Epithelial cell of proximal tubule (primary cell): ENCODE measurements around the gene LKAAEAR1. TPM values are rescaled to one million over a fixed set of nuclear protein-coding genes. Genes with fewer than 3 reads are reported as not detected.
"Not testable (repeated sequence)": the region's sequence is repeated elsewhere in the genome, so short reads cannot be mapped to it uniquely, and the experiment has no call there.

ENCODE experiments used
- DNase-seq: peaks from one replicate; pipeline ENCODE4 v3.0.0-alpha.2; 2011; ENCODE audit warnings: low read depth
- H3K4me3 ChIP-seq: 2 replicates; pipeline ENCODE4 v1.5.1; 2011; ENCODE audit warnings: low read depth, mild to moderate bottlenecking, low read length
- CTCF ChIP-seq: conservative IDR thresholded peaks from 2 replicates; pipeline ENCODE4 v1.5.1; 2012; ENCODE audit warnings: low read depth, mild to moderate bottlenecking, low read length
- total RNA-seq: library from RNA; depleted of rRNA; stranded (reverse); fragments of >200 nt; gene quantifications from 2 replicates; pipeline ENCODE4 v1.2.3, GENCODE V29; 2015

LKAAEAR1 gene
- total RNA-seq, 1 donor from 2014 or later: not detected

DNA sequence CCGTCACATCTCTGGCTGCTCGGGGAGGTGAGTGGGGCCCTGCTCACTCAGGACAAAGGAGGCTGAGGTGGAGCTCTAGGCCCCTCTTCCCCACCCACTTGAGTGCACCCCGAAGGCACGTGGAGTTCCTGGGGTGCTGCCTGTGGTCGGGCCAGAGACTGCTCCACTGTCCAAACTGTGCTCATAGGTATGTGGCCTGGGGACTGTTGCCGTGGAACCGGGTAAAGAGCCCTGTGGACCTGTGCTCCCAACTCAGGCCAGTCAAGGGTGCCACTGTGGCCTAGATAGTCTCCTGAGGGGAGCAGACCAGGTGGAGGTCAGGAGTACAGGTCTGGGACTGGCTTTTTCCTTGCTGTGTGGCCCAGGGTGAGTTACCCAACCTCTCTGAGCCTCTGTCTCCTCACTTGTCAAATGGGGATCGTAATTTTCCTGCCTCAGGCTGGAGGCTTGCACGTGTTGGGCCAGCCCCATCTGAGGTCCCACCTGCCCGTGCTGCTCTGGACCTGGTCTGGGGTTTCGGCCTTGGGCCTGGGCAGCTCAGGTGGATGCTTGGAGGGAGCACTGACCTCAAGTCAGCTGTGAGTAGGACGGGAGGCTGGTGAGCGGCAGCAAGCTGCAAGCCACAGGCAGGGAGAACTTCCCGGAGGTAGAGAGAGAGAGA, 35.6 kb upstream of the LKAAEAR1 start:
- H3K4me3 ChIP-seq: no peak overlapping the region
- no peak for DNase-seq
- TF ChIP-seq CTCF: no peak

DNA sequence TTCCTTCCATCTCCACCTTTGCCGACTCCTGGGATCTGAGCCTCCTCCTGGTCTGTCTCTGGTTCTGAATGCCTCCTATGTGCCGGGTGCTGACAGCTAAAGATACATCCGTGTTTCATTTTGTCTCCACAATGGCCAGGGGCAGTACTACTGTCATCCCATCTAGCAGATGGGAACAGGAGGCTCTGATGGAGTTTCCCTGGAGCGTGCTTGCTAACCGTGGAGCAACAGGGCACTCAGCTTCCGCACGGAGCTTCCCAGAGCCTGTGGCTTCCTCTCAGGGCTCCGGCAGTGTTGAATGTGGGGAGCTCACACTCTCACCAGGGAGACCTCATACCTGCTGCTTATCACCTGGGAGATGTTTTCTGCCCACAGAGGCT, 35.1 kb upstream of the LKAAEAR1 start:
- H3K4me3 ChIP-seq: no peak overlapping the region
- no peak for TF ChIP-seq CTCF
- DNase-seq: no peak

GRCh38 chr20:64117432-64117777, 33.2 kb upstream of the LKAAEAR1 start:
- H3K4me3 ChIP-seq, DNase-seq: not testable (repeated sequence)

- no peak overlapping the region for H3K4me3 ChIP-seq
- no peak for TF ChIP-seq CTCF
- no peak for DNase-seq
Observed at GRCh38 chr20:64116541-64117431, 32.6 kb upstream of the LKAAEAR1 start.

- no peak for TF ChIP-seq CTCF
- H3K4me3 ChIP-seq: no peak overlapping the region
Observed at GRCh38 chr20:64116016-64116415, 31.8 kb upstream of the LKAAEAR1 start.

DNA sequence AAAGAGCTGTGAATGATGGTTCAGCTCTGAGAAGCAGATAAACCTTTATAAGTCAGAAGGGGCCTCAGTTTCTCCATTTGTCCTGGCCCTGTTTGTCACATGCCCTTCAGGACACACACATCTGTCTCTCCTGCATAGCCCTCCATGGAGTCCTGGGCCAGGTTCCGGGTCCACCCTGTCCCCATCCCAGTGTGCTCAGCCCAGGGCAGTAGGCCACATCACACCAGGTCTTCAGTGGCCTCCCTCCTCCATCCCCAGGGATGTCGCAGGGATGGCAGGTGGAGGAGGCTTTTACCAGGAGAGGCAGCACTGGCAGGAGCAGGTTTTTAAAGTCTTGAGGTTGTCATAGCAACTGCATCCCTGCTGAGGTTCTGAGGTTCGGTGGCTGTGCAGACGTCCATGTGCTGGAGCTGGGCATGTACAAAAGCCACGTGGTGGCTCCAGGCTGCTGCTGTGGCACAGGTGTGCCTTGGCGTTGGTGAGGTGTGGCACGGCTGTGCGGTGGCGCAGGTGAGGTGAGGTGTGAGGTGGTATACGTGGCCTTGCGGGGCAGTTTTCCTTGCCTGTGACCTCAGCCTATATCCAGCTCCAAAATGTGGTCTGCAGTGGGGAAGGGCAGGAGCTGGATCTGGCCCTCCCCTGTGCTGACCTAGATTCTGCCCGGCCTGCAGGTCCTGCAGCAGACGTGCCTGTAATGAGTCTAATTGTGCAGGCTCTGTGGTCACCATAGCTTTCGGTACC, 31.1 kb upstream of the LKAAEAR1 start:
- no peak overlapping the region for H3K4me3 ChIP-seq
- no peak for DNase-seq
- no peak for TF ChIP-seq CTCF

More at GRCh38 chr20:64116016-64116415, 31.8 kb upstream of the LKAAEAR1 start:
- no peak for DNase-seq

DNA sequence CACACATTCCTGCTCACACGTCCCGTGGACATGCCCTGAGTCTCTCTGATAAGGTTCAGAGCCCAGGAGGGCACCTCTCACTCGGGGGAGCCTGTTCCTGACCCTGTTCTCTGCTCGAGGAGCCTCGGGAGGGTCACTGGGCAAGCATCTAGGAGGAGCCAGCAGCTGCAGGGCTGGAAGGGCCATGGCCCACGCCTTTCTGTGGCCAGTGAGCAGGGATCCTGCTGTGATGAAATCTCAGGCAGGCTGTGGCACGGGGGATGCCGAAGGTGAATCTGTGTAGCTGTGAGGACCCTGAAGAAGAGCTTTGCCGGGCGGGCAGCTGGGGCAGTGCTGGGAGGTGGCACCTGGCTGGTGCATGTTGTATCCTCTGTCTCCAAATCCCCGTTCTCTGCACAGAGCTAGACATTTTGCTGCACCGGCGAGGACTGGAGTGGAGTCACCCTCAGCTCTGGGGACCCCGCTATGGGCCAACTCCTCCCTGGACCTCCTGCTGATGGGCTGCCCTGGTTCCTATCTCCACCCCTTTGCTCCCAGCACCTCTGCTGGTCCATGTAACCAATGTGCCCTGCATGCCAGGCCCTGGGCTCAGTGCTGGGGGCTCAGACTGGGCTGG, 30.3 kb upstream of the LKAAEAR1 start:
- TF ChIP-seq CTCF: no peak
- no peak overlapping the region for H3K4me3 ChIP-seq
- no peak for DNase-seq
